ENCODE results near the gene ACIN1.
"Not testable (repeated sequence)": the region's sequence is repeated elsewhere in the genome, so short reads cannot be mapped to it uniquely, and the experiment has no call there.

ACIN1 gene

DNA sequence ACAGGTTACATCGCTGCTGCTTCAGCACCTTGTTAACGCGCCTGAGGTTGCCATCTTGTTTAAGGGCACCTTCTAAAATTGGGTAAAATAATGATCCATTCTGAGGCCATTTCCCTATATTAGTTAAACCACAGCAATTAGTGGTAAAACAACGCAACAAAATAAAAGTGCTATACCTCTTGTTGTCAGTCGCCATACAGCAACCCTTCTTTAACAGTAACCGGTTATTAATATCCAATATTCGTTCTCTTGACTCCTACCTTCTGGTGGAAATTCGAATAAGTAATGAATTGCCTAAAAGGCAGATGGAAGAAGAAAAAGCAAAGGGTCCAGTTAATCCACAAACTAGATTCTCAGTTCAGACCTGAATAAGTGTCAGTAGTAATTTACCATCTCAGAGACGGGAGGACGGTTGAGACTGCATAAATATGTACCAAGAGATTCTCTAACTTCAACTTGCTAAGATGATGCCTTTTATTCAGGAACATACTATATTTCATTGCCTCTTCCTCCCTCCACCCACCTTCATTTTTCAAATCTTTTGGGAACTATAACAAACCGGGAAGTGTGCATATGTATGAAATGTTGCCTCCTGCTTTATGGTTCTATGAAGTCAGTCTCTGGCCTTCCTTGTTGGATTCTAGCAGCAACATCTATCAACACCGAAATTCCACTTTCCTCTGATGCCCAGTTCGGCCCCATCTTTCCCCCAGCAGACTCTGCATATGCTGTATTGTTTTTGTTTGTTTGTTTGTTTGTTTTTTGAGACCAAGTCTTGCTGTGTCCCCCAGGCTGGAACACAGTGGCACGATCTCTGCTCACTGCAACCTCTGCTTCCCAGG lies 59.4 kb downstream of the ACIN1 start:
- no peak for DNase-seq

- peak; percentile 94 to 95 for DNase-seq
These were observed 60.2 kb downstream of the ACIN1 start, which contains the start of gene PSMB5 for GRCh38 chr14:23034498-23035302. Gene PSMB5, minus strand, starts transcription at chr14:23034900. Its CDS starts 19 bp downstream, at chr14:23034881.

GRCh38 chr14:23033801-23034497 lies 61.0 kb downstream of the ACIN1 start:
- no peak for DNase-seq

DNA sequence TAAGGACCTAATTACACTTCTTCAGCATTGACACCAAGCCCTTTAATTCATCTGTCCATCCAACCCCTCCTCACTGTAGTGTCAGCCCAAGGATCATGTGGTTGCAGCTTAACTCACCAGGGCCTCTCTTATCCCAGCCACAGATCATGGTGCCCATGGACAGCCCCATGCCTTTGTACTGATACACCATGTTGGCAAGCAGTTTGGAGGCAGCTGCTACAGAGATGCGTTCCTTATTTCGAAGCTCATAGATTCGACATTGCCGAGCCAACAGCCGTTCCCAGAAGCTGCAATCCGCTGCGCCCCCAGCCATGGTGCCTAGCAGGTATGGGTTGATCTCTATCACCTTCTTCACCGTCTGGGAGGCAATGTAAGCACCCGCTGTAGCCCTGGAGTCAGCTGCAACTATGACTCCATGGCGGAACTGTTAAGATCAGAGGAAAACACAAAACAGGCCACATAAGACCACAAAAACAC lies 61.6 kb downstream of the ACIN1 start:
- DNase-seq = no peak

GRCh38 chr14:23030936-23031335 lies 64.0 kb downstream of the ACIN1 start:
- no peak for DNase-seq

DNA sequence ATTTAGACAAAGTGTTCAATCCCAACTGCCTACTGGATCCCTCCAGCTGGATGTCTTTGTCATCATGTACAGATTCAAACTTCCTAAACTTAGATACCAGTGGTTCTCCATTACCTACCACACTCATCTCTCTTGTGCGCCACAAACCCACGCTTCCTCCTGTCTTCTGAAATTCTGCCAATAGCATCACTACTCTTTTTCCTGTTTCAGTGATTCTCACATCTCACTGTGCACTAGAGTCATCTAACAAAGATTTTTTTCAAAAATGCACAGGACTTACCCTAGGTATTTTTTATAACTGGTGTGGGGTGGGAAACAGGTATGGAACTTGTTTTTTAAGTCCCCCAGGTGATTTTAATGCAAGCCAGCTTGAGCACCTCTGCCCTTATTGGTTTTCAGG lies 66.1 kb downstream of the ACIN1 start:
- DNase-seq = peak in 1 of 2 donors; percentile 41

DNA sequence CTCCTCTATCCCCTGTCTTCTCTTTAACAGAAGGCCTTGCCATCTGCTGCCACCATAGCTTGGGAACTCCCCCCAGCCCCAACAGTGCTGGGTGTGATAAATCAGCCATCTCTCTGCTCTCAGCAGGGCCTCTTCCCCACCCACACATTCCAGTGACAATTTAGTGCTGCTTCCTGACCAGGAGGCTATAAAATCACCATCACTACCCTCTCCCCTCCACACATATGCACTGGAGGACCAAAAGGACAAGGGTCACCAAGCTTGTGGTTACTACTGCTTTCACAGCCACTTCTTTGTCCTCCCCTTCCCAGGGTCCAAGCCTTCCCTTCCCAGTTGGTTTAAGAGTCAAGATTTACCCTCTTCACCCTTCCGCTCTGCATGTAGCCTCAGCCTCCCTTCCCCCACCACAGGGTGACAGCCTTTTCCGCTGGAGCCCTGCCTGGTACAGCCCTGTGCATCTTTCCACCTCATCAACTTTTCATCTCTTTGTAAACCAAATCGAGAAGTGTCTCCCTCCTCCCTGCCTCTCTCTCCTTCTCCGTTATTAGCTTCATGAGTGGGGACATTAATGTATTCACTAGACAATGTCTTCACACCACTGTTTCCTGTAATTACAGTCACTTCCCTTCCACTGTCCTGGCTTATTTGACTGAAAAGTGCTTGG lies 69.7 kb downstream of the ACIN1 start:
- no peak for DNase-seq

DNA sequence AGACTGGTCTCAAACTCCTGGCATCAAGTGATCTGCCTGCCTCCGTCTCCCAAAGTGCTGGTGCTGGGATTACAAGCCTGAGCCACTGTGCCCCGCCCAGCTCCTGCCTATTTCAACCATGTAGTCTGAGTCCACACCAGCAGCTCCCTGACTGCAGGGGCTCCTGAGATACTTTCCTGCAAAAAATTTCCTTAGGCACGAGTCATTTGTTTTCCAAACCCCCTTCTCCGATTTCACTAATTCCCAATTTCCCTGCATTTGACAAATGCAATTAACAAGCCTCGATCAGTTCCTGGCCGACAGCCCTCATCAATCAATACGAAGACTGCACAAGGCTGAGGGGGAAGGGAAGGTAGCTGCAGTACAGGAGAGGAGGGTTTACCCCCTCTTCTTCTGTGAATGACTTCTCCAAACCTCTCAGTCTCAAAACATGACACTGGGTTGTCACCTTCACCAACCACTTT lies 70.3 kb downstream of the ACIN1 start:
- no peak for DNase-seq

DNA sequence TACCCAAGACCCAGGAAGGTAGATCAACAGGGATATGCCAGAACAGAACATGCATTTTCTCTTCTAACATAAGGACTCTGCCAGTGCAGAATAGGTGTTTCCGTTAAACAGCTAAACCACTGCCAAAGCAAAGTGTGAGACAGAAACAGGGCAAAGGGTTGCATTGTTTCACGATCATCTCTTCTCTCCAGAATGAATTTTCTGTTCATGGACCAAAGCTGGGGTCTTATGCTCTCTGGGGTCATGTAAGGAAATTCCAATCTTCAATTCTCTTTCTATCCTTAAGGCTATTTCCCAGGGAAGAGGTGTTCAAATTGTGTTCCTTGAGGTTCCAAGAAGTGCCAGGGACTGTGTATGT lies 71.2 kb downstream of the ACIN1 start:
- no peak for DNase-seq

DNA sequence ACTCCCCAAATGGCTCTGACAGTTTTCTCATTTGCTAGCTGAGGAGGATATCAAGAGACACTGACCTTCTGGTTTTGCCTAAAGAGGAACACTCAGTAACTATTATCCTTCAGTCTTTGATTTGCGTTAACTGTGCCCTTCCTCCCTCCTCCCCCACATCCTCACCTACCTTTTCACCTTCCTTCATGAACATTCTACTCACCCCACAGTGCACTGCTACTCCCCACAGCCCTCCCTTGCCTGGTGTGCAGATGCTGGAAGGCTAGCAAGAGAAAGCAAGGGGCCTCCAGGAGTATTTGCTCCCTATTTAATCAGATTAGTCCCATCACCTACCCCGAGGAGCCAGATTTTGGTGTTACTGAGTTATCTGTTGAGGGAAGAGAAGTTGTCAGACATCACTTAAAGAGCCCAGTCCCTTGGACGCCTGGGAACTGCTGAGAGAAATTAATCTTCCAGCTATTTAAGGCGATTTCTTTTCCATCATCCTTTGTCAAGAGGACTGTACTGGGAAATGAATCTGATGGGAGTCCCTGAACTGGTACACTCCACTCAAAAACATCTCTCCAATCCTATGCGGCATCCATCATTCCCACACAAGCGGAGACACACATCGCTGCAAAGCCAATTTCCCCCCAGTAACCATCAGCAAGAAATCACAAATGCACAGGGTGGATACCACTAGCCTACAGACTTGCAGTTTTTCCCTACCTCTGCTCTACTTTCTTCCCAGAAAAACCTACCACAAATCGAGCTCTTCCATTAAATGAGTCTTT lies 71.7 kb downstream of the ACIN1 start:
- DNase-seq = no peak

- no peak for DNase-seq
These were observed 73.0 kb downstream of the ACIN1 start for GRCh38 chr14:23021889-23022442.

- no peak for DNase-seq
These were observed 73.5 kb downstream of the ACIN1 start for GRCh38 chr14:23021434-23021833.

GRCh38 chr14:23020143-23021128 lies 74.5 kb downstream of the ACIN1 start:
- no peak for DNase-seq

- DNase-seq = no peak
These were observed 76.8 kb downstream of the ACIN1 start for GRCh38 chr14:23018107-23018506.

GRCh38 chr14:23017091-23017490 lies 77.8 kb downstream of the ACIN1 start:
- no peak for DNase-seq

GRCh38 chr14:23015618-23016017 lies 79.3 kb downstream of the ACIN1 start:
- no peak for DNase-seq

GRCh38 chr14:23013749-23014054 lies 81.2 kb downstream of the ACIN1 start:
- DNase-seq = not testable (repeated sequence)

- no peak for DNase-seq
These were observed 81.7 kb downstream of the ACIN1 start for GRCh38 chr14:23013054-23013748.

DNA sequence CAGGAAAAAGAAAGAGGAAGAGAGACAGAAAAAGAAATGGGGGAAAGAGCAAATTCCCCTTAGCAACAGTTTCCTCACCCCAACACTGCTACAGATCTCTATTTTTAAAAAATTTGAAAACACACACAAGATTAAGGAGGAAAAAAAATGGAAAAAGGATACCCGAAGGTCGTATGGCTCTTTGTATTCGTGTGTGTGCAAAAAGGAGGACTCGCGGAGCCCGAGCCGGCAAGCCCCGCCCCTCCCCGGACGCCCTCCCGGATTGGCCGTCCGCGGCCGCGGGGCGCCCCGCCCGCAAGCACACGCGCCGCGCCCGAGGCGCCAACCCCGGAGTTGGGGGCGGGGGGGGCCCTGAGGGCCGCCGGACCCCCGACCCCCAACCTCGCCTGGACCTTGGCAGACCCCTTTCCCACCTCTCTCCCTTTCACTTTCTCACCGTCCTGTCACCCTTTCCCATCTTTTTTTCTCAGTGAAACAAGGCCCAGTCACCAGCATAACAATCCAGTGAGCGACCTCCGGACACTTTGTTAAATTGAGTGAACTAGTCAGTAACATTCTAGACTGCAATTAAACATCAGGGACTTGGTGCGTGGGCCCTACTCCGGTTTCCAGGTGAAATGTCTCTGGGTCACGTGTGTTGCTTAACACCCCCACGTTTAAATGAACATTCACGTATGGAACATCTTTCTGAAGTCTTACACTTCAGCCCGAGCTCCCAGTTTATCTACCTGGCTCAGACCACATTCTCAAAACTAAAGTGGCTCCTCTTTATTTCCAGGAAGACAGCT lies 84.8 kb downstream of the ACIN1 start, which contains the start of gene C14orf93:
Gene C14orf93, minus strand, starts transcription at position 205 of the 788 bp plus-strand sequence. CDS start 11,120 bp downstream, outside the sequence.
- DNase-seq = peak; percentile 77 to 79
